Measurements from ENCODE around the gene OSCAR.

The OSCAR gene

DNA sequence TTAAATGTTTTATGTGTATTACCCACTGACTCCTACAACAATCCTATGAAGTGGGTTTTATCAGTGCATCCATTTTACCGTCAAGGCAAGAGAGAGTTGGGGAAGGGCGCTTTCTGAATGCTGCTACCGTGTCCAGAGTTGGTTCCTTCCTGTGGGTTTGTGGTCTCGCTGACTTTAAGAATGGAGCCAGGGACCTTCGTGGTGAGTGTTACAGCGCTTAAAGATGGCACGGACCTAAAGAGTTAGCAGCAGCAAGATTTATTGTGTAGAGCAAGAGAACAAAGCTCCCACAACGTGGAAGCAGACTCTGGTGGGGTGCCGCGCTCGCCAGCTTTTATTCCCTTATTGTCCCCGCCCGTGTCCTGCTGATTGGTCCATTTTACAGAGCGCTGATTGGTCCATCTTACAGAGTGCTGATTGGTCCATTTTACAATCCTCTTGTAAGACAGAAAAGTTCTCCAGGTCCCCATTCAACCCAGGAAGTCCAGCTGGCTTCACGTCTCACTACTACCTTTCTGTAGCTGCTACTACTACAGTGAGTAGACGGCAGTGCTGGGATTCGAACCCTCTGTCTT is 6.1 kb downstream of the OSCAR start:
- no peak for DNase-seq (ENCODE audit: low read depth)

DNA sequence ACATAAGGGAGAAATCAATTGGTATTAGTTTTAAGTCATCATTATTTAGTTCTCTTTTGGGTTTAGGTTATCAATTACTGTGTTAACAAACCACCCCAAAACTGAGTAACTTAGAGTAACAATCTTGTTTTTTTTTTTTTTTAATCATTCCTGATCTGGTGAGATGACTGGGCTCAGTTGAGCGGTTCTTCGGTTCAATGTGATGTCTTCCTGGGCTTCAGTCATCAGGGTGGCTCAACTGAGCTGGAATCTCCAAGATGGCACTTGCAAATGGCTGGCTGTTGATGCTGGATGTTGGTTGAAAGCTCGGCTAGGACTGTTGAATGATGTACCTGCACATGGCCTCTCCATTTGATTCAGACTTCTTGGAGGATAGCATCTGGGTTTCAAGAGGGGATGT is 16.2 kb downstream of the OSCAR start:
- DNase-seq (ENCODE audit: low read depth): no peak

DNA sequence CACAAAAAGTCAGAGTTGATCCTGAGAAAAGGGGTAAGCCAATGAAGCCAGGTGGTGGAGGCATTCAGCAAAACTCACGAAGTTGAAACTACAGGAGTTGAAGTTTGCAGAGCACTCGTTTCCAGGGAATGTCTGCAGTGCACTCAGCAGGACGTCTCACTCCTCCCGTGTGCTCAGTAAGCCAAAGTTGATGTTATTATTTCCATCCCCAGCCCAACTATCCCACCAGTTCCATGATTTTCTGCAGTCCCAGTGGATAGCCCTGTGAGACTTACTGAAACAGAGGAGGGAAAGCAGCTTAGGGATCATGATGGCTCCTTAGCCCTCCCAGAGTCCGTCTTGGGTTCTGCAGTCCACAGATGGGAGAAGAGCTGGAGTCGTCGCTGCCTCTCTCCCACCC is 19.6 kb downstream of the OSCAR start, which contains the start of gene TARM1:
TARM1 (minus strand) TSS at position 334 of the 400 bp plus-strand sequence; CDS start at position 309, 25 bp downstream.
- DNase-seq (ENCODE audit: low read depth): no peak

DNA sequence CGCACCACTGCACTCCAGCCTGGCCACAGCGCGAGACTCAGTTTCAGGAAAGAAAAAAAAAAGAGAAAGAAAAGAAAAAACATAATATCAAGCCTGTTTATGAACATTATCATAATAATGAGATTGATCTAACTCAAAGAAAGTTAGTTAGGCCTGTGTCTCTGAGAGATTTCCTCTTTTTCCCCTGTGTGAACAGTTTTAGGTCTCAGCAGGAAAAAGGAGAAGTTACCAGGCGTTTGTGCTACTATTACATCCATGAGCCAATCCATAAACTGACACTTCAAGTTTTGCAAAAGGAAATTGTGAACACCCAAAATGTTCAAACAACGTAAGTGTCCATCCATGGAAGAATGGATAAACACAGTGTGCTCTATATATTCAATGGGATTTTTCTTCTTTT is 23.3 kb downstream of the OSCAR start:
- no peak for DNase-seq (ENCODE audit: low read depth)

DNA sequence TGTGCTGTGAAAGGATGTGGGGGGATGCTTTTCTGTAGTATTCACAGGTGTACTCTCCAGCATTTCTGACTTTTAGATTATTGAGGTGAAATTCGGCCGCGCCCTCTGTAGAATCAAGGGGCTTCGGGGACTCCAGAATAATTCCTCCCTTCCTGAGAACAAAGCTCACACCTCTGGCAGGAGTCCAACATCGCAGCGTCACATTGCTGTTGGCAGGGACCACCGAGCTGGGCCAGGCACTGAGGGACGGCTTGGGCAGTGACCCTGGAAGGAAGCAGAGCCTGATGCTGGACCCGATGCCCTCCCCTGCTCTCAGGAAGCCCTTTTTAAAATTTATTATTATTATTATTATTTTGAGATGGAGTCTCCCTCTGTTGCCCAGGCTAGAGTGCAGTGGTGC is 25.8 kb downstream of the OSCAR start:
- no peak for DNase-seq (ENCODE audit: low read depth)

DNA sequence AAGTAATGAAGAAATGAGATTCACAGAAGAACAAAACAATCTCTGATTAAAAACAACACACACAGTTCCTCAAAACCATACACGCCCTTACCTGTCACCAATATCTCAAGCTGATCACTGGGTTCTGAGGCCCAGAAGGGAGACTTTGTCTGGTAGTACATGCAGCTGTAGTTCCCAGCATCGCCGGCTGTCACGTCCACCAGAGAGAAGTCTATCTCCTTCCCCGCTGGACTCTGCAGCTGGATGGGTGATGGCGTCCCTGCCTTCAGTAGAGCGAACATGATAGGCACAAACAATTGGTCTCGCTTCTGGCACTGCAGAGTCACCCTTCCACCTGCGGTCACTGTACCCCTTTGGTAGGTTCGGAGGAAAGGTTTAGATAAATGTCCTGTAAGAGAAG is 26.8 kb downstream of the OSCAR start:
- no peak for DNase-seq (ENCODE audit: low read depth)

DNA sequence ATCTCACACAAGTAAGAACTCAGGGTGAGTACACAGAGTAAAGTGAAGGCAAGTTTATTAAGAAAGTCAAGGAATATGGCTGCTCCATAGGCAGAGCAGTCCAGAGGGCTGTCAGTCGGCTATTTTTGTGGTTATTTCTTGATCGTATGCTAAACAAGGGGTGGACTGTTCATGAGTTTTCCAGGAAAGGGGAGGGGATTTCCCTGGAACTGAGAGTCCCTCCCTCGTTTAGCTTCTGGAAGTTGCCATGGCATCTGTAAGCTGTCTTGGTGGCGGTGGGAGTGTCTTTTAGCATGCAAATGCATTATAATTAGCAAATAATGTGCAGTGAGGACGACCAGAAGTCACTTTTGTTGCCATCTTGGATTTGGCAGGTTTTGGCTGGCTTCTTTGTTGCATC is 31.1 kb downstream of the OSCAR start:
- no peak for DNase-seq (ENCODE audit: low read depth)

DNA sequence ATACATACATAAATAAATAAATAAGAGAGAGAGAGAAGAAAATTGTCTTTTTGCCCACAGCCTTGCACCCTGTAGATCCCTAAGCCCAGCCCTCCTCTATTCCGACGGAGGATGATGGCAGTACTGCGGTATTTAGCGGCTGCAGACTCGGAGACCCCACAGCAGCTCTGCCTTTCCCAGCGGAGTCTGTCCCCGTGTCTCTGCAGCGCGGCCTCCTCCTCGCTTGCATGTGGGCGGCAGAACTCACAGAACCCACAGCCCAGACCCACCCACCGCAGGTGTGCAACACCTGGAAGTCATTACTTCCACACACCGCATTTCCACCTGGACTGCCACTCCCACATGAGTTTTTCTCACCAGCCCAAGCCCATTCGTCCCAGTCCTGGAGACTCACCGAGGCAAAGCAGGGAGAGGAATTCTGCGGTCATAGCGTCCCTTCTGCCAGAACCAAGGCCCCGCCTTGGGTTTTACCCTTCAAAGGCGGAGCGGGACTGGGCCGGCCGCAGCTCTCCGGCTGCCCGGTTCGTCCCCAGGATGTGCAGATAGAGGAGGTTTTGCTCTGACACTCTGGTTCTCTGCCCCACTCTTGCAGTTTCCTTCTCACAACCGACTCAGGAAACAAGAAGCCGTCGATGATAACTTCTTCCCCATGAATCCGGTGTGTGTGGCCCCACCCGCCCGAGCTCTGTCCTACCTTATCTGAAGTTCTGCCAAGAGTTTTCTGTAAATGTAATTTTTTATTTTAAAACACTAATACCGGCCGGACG is 37.1 kb downstream of the OSCAR start, which contains the start of gene VSTM1:
VSTM1 (minus strand) TSS at position 548 of the 767 bp plus-strand sequence; CDS start at position 428, 120 bp downstream.
- no peak for DNase-seq (ENCODE audit: low read depth)

DNA sequence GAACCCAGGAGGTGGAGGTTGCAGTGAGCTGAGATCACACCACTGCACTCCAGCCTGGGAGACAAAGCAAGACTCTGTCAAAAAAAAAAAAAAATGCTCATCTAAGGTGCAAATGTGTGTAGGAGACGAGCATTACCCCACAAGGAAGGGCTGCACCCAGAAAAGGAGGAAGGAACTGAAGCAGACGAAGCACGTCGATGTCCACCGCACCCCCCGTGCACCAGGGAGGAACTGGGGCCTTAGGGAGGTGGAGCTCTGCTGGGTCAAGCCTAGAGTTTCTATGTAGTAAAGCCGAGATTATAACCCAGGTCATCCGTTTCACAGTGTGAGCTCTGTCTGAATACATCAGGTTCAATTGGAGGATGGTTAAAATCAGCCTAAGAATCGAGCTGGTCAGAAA is 38.0 kb downstream of the OSCAR start:
- no peak for DNase-seq (ENCODE audit: low read depth)

DNA sequence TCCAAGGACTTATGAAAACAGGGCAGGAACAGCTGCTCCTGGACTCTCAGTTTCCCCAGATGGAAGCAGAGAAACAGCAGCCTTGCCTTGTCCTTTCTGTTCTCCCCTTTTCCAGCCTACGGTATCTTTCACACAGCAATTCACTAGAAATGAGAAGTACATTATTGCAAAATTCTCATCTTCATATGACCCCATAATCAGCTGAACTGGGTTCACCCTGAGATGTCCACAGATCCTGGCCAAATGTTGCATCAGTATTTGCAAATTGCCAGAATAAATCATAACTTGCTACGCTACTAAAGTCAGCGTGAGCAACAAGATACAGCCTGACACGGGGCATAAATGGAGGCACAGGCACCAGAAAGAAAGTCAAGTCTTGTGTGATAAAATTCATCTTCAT is 53.0 kb downstream of the OSCAR start:
- no peak for DNase-seq (ENCODE audit: low read depth)

DNA sequence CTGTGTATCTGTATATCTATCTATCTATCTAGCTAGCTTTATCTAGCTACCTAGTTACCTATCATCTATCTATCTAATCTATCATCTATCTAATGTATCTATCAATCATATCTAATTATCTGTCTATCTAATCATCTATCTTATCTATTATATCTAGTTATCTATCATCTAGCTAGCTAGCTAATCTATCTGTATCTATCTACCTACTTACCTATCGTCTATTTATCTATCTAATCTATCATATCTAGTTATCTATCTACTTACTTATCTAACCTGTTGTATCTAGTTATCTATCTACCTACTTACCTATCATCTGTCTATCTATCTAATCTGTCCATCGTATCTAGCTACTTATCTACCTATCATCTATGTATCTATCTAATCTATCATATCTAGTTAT is 54.8 kb downstream of the OSCAR start:
- DNase-seq (ENCODE audit: low read depth): no peak

Data from amniotic epithelial cell (primary cell).